GM18508 (cell line): ENCODE results near the gene CENPX.

ENCODE experiments used
- ATAC-seq: cut with Tn5 transposase; IDR thresholded peaks from one replicate; pipeline ENCODE4 v1.9.1; 2021; ENCODE audit warnings: moderate number of reproducible peaks; ENCODE audit not compliant: insufficient read depth, unreplicated experiment

CENPX gene

DNA sequence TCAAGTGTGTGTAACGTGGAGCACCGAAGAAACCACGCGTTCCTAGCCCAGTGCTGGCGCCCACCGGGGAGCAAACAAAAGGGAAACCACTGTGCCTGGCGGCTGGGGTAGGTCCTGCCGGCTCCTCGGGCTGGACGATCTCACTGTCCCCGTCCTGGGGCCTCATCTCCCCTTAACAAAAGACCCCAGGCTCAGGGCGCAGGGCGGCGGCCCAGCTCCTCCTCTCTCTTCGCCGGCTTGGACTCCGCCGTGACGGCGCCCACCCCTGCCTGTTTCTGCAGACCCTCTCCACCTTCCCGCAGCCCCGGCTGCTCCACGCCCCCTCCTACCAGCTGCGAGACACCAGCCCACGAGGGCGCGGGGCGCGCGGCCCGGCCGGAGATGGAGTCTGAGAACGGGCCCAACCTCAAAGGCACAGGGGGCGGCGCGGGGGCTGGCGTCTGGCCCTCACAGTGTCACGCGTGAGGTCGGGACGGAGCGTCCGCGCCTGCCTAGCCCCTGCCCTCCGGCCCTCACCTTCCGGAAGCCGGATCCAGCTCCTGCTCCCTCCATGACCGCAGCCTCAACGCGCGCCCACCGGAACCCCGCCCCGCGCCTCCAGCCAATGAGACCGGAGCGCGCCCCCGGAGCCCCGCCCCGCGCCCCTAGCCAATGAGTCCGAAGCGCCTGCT lies at the start of gene CENPX:
CENPX (minus strand) TSS at position 569 of the 671 bp plus-strand sequence; CDS start at position 552, 17 bp downstream.
- peak; percentile 11 for ATAC-seq

GRCh38 chr17:82070611-82071010 lies 47.9 kb upstream of the CENPX start:
- ATAC-seq: no peak

GRCh38 chr17:82065638-82066303 lies 43.1 kb upstream of the CENPX start, which contains the start of gene DUS1L:
Gene DUS1L (minus strand): TSS chr17:82065804. CDS start chr17:82065059, 745 bp downstream.
- no peak for ATAC-seq

DNA sequence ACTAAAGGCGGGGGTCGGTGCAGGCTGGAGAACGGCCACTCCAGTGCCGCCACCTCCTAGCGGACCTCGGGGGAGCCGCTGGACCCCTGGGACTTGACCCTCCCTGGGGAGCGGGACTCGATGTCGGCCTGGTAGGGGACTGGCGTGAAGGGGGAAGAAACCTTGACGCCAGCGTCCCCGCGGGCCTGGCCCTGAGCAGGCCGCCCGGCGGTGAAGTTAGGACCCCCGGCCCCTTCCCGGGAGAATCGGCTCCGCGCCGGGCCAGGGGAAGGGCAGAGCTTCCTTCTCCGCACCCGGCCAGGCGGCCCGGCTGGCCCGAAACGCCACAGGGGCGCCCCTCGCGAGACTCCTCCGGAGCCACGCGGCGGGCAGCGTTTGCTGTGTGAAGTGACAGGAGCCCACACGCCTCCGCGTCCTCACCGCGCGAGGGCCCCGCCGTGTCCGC lies 42.5 kb upstream of the CENPX start:
- ATAC-seq: no peak

- no peak for ATAC-seq
Measured at GRCh38 chr17:82064433-82065192, 41.9 kb upstream of the CENPX start.

DNA sequence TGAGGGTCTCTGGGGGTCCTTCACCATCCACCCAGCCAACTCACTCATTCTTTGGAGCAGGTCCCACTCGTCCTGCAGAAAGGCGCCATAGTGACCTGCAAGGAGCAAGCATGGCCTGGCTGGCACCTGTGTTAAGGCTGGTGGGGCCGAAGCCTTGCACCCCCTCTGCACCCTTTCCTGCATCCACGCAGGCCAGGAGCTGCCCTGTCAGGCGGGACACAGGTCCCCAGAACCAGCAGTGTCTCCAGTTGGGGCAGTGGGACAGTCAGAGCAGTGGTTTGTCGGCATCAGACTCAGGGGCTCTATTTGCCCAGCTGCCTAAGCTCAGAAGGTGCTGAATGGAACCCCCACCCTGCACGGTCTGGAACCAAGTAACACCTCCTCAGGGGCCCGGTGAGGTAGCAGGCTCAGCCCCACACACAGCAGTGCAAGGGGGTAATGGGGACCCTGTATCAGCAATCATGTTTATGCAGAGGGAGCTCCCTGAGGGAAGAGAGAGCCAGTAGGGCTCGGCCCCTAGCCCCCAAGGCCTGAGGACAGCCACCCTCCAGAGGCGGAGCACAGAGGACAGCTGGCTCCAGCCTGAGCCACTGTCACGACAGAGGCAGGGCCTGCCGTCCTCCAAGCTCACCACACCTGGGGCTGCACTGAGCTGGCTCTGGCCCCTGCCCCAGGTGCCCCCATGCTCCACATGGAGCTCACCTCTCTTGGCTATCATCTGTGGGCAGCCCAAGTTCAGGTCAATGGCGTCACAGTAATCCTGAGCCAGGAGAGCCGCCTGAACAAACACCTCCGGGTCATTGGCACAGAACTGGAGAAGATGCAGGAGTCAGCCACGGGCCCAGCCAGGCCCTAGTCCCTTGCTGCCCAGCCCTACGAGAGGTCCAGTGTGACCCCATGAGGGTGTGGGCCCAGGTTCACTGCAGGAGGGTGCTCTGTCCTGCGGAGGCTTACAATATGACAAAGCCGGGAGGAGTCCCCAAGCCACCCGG lies 41.0 kb upstream of the CENPX start:
- no peak for ATAC-seq

DNA sequence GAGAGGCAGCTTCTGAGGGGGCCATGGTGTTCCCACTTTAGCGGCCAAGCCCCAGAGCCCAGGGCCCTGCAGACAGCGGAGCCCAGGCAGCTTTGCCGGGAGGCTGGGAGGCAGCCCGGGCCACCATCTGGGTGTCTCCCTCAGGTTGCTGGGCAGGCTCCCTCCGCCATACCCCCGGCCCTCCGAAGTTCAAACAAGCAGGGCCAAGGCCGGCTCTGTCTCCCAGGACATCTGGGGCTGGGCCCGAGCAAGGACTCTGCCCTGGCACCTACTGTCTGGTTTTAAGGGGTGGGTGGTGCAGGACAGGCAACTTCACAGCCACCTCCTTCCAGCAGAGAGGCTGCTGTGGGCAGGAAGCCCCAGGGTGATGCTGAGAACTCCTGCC lies 40.3 kb upstream of the CENPX start:
- ATAC-seq: no peak

DNA sequence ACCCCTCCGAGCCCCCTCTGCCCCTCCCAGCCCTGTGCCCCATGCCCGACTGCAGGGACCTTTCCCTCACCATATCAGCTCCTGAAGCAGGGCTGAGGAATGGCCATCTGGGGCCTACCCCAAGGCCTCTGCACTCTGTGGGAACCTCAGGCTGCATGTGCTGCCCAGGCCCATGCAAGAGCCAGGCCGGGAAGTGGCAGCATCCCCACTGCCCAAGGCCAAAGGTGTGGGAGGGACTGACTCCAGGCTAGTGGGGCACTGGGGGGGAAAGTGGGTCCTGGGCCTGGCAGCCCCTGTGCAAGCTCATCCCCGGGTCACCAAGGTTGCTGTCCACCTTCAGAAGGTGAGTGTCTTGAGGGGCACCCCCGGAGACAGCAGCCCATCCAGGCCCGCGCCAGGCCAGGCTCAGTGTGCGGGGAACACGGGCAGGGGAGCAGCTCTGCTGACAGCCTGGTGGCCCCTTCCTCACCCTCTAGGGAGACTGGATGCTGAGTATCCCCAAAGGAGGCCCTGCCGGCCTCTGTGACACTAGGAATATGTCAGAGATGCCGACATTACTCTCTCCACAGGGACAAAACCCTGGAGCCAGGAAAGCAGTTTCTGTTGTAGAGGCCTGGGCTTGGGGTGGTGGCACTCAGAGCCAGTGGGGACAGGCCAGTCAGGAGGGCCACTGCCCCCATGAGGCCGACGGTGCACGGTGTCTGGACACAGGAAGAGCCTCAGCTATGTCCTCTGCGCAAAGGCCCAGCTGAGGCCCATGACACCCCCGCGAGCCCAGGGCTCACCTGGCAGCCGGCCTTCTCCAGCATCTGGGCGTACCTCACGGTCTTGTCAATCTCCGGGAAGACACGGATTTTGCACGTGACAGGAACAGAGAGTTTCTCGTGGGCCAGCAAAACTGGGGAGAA lies 39.7 kb upstream of the CENPX start:
- ATAC-seq: no peak

GRCh38 chr17:82061047-82061925 lies 38.6 kb upstream of the CENPX start:
- no peak for ATAC-seq

DNA sequence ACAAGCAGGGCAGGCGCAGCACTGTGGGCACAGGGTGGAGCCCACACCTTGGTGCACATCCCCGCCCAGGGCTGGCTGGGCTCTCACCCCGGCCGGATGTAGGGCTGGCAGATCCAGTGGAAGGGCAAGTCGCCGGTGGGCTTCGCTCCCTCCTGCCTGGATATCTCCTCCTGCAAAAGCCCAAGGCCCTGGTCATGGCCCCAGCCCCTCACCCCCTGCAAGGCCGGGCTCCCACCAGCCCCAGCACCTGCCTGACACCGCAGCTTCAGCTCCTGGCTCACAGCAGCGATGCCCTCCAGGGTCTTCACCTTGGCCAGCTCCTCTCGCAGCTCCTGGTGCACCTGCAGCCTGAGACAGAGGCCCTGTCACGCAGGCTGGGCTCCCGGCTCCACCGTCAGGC lies 37.9 kb upstream of the CENPX start:
- ATAC-seq: no peak

DNA sequence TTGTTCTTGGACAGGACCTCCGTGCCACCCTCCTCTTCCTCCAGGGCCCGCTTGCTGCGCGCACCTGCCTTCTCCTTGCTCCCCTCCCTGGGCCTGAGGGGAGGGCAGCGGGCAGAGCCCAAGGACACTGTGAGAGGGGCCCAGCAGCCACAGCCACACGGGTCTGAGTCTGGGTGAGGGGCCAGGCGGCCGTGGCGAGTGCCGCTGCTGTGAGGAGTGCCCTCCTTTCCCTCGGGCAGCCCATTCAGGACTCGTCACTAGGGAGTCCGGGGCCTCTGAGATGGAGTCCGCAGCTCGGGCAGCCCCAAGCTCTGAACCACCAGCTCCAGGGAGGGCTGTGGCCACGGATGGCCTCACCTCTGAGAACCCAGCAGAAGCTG lies 37.3 kb upstream of the CENPX start:
- ATAC-seq: no peak

GRCh38 chr17:82059272-82060000 lies 36.8 kb upstream of the CENPX start:
- ATAC-seq: no peak

DNA sequence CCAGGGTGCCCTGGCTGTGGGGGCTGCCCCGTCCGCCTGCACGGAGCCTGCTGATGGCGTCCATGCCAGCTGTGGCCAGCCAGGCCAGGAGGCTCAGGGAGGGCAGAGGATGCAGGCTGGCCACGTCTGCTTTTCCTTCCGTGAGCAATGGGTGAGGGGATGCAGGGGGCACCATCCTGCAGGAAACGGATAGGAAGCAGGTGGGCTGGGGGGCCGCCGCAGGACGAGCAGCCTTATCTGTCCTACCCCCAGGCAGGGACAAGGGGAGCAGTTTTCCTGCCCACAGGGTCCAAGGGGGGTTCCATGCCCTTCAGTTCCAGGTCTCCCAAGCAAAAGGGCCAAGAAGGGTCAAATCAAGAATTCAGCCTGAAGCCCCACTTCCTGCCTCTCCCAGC lies 36.2 kb upstream of the CENPX start:
- ATAC-seq: no peak

DNA sequence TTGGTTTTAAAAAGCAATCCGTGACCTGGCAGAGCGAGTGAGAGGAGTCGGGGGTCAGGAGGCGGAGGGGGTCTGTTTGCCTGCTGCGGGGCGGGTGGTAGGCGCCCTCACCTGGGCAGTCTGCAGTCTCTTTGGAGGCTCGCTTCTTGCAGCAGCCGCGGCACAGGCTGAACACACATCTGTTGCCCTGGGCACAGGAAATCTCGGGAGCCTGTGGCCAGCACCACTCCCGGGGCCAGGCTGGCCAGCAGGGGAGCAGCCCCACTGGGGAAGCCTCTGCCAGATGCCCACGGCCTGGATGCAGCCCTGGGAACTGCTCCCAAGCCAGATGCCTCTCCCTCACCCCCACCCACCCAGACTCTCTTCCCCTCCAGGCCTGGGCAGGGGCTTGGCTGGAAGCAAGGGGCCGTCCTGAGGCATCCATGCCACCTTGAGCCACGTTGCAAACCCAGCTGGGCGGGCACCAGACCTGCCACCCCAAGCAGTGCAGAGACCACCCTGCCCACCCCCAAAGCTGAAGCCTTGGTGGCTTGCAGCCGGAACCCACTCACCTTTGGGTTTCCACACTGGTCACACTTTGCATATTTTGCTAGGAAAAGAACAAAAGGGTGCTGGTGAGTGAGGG lies 35.7 kb upstream of the CENPX start:
- no peak for ATAC-seq

DNA sequence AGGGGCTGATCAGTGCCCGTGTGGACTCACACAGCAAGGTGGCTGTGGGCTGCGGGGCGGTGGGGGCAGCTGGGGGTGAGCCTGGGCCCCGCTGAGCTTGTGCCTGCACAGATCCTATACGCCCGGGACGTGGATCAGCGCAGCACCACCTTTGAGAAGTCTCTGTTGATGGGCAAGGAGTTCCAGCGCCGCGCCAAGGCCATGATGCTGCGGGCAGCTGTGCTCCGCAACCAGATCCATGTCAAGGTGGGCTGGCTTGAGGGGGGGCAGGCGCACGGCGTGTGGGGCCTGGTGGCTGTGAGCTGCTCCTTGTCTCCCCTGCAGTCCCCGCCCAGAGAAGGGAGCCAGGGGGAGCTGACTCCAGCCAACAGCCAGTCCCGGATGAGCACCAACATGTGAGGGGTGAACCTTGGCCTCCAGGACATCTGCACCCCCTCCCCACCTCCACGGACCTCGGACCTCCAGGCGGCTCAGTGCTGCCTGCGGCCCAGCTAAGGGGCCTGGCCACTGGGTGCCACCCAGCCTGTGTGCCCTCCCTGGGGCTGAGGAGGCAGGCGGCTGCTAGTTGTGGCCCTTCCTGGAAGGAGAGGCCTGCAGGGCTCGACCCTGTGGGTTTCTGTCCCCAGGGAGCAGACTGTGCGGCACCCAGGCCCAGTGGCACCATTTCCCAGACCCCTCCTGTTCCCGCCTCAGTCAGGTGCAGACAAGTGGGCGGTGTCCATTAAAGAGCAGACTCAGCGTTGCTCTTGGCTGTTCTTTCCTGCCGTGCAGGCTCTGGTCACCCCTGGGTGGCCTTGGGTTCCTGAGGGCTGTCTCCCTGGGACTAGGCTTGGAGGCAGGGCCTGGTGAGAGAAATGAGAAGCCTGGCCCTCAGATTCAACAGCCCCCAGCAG lies 34.3 kb upstream of the CENPX start:
- no peak for ATAC-seq
